Activated B cell treated with CpG ODN at 0.5 μM for 24 hours (primary cell): ENCODE results near the gene CTNNBL1. TPM values are rescaled to one million over a fixed set of nuclear protein-coding genes. Genes with fewer than 3 reads are reported as not detected.

Source experiments
- ATAC-seq: fragments of 200-7000 bp; cut with Tn5 transposase; one replicate; pipeline ENCODE4 v1.10.0; 2021; ENCODE audit warnings: low read depth, mild to moderate bottlenecking, moderate library complexity
- CTCF ChIA-PET: fragments of 350-600 bp; sonication (Branson Sonifier 250); formaldehyde crosslinking; loops from one replicate; lab custom pipeline; 2021; ENCODE audit warnings: antibody characterized with exemption; lab: Charles Lee
- POLR2A ChIA-PET: fragments of 350-600 bp; sonication (Branson Sonifier 250); formaldehyde crosslinking; loops from one replicate; lab custom pipeline; 2021; ENCODE audit warnings: antibody characterized with exemption; lab: Charles Lee
- DNase-seq: peaks from one replicate; pipeline ENCODE4 v3.0.0; 2022
- H3K27ac Mint-ChIP-seq: one replicate; pipeline ENCODE4 v1.8.0; 2020; ENCODE audit warnings: mixed read lengths
- H3K27me3 Mint-ChIP-seq: one replicate; pipeline ENCODE4 v1.8.0; 2021; ENCODE audit warnings: mixed read lengths
- H3K36me3 Mint-ChIP-seq: one replicate; pipeline ENCODE4 v1.8.0; 2021; ENCODE audit warnings: low read depth, mixed read lengths
- H3K4me1 Mint-ChIP-seq: one replicate; pipeline ENCODE4 v1.8.0; 2021; ENCODE audit warnings: mixed read lengths
- H3K4me3 Mint-ChIP-seq: one replicate; pipeline ENCODE4 v1.8.0; 2020; ENCODE audit warnings: mild to moderate bottlenecking, mixed read lengths
- H3K9me3 Mint-ChIP-seq: one replicate; pipeline ENCODE4 v1.8.0; 2020; ENCODE audit warnings: mixed read lengths
- intact Hi-C: fragments of 100-400 bp; cut with micrococcal nuclease; formaldehyde crosslinking; loops from one replicate; pipeline ENCODE4 v1.15.1; 2024
- total RNA-seq: library from RNA; stranded (reverse); gene quantifications from 2 replicates; pipeline ENCODE4 v1.2.3, GENCODE V29; 2022
- TF ChIP-seq, protein P1 (sequence below): fragments of 200-600 bp; IDR thresholded peaks from one replicate; pipeline ENCODE4 v1.8.0; 2022; ENCODE audit warnings: antibody characterized with exemption, mild to moderate bottlenecking

The CTNNBL1 gene
- total RNA-seq, 1 donor from 2014 or later: 102 TPM

DNA sequence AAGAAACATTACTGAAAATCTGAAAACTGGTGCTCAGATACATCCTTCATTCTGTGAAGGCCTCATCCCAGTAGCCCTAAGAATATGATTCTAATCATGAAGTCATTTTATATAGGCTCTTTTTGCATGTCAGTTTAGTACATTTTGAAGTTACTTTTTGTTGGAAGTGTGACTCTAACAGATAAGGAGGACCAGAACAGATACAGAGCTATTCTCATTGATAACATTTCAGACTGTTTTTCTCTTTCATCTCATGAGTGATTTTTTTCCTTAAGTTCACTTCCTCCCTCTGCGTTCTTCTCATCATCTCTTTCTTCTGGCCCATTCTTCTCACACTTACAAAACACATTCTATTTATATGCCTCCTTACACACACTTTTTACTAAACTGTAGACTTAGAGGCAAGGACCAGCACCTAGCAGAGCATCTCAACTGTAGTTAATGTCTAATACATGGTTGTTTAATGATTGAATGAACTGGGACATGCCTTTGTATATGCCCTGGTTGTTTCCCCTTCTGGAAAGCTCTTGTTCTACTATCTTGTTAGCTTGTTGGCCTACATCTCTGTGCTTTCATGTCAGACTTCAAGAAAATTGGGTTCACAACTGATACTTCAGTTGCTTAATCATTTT lies 8.7 kb downstream of the CTNNBL1 start:
- no peak overlapping the region for H3K27ac Mint-ChIP-seq
- TF ChIP-seq, protein P1, sequence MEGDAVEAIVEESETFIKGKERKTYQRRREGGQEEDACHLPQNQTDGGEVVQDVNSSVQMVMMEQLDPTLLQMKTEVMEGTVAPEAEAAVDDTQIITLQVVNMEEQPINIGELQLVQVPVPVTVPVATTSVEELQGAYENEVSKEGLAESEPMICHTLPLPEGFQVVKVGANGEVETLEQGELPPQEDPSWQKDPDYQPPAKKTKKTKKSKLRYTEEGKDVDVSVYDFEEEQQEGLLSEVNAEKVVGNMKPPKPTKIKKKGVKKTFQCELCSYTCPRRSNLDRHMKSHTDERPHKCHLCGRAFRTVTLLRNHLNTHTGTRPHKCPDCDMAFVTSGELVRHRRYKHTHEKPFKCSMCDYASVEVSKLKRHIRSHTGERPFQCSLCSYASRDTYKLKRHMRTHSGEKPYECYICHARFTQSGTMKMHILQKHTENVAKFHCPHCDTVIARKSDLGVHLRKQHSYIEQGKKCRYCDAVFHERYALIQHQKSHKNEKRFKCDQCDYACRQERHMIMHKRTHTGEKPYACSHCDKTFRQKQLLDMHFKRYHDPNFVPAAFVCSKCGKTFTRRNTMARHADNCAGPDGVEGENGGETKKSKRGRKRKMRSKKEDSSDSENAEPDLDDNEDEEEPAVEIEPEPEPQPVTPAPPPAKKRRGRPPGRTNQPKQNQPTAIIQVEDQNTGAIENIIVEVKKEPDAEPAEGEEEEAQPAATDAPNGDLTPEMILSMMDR: no peak
- DNase-seq (no peak), ATAC-seq (no peak)
- CTCF ChIA-PET: no interaction called here
- intact Hi-C loops: no loop called here
- POLR2A ChIA-PET: no interaction called here
- H3K4me3 Mint-ChIP-seq: no peak overlapping the region
- no peaks in the 10 kb centered on the region for H3K9me3 Mint-ChIP-seq
- H3K27me3 Mint-ChIP-seq: no peaks in the 10 kb centered on the region
- peaks cover 13% of the 10 kb centered on the region for H3K36me3 Mint-ChIP-seq
- peaks cover 33% of the 10 kb centered on the region for H3K4me1 Mint-ChIP-seq

DNA sequence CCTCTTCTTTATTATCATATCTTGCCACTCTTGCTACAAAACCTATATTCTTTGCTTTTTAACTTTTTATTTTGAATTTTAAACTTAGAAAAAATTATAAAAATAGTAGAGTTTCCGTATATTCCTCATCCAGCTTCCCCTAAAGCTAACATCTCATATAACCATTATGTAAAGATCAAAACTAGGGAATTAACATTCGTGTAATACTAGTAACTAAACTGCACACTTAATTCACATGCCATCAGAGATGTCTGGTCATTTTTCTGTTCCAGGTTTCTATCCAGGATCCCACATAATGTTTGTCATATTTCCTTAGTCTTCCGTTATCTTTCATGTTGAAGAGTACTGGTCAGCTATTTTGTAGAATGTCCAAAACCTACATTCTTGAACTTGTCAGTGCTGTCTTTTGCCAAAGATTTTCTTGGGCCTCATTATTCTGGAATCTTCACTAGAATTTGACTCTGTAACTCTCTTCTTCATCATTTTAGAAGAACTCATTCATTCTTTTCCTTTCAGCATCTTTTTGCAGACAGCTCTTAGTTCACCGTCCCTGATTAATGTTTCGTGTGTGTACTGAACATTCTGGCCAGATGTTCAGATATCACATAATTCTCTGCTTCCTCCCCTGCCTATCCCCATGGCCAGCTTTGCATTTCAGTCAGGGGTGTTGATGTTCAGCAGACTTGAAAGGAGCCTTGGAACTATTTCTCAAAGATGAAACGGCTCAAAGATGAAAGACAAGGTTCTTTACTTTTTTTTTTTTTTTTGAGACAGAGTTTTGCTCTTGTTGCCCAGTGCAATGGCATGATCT lies 9.4 kb downstream of the CTNNBL1 start:
- CTCF ChIA-PET: no interaction called here
- POLR2A ChIA-PET: no interaction called here
- H3K36me3 Mint-ChIP-seq: peaks cover 17% of the 10 kb centered on the region
- intact Hi-C loops: no loop called here
- H3K9me3 Mint-ChIP-seq: no peaks in the 10 kb centered on the region
- TF ChIP-seq, protein P1: no peak
- no peak for DNase-seq
- no peak overlapping the region for H3K27ac Mint-ChIP-seq
- H3K27me3 Mint-ChIP-seq: no peaks in the 10 kb centered on the region
- no peak for ATAC-seq
- H3K4me3 Mint-ChIP-seq: no peak overlapping the region
- peaks cover 30% of the 10 kb centered on the region for H3K4me1 Mint-ChIP-seq

DNA sequence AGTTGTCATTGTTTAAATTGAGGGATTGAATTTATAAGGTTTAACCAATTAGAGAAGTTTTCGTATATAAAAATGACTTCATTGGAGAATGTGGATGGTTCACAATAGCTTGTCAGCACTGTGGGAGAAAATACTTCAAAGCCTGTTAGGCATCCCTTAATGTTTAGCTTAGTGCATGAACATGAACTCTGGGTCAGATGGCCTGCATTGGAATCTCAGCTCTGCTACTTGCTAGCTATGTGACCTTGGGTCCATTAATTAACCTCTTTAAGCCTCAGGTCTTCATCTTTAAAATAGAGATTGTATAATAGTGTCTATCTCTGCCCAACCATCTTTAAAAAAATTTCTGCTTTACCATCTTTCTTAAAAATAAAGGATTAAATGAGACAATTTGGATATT lies 11.1 kb downstream of the CTNNBL1 start:
- no peaks in the 10 kb centered on the region for H3K27me3 Mint-ChIP-seq
- H3K4me3 Mint-ChIP-seq: no peak overlapping the region
- H3K27ac Mint-ChIP-seq: no peak overlapping the region
- ATAC-seq (no peak), DNase-seq (no peak)
- TF ChIP-seq, protein P1: no peak
- H3K4me1 Mint-ChIP-seq: peaks cover 24% of the 10 kb centered on the region
- intact Hi-C loops: no loop called here
- ChIA-PET POLR2A (no interaction called here), CTCF (no interaction called here)
- H3K36me3 Mint-ChIP-seq: peaks cover 21% of the 10 kb centered on the region
- no peaks in the 10 kb centered on the region for H3K9me3 Mint-ChIP-seq

DNA sequence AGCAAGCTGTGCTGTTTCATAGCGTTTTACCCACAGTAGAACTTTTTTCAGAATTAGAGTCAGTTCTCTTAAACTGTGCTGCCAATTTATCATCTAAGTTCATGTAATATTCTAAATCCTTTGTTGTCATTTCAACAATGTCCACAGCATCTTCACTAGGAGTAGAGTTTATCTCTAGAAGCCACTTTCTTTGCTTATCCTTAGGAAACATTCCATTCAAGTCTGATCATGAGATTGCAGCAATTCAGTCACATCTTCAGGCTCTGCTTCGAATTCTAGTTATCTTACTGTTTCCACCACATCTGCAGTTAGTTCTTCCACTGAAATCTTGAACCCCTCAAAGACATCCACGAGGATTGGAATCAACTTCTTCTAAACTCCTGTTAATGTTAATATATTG lies 12.5 kb downstream of the CTNNBL1 start:
- POLR2A ChIA-PET: no interaction called here
- Mint-ChIP-seq H3K27me3 (no peaks in the 10 kb centered on the region), H3K36me3 (peaks cover 25% of the 10 kb centered on the region), H3K4me3 (no peak overlapping the region), H3K27ac (no peak overlapping the region), H3K4me1 (peaks cover 20% of the 10 kb centered on the region), H3K9me3 (no peaks in the 10 kb centered on the region)
- TF ChIP-seq, protein P1: no peak
- CTCF ChIA-PET: no interaction called here
- DNase-seq (no peak), ATAC-seq (no peak)
- intact Hi-C loops: no loop called here

DNA sequence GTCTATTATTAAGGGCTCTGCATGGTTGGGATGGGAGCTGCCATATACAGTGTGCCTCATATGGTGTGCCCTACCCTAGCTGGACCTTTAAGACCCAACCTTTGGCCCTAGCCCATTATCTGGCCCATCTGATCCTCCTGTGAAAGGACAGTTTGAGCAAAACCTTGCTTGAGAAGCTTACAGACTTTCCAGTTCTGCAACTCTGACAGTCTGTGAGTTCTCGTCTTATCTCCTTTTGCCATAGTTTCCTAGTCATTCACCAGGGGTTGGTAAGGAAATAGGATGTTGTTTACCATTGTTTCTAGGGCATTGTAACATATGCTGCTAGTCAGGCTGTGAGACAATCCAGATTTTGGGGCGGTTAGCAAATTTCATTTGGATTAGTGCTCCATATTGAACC lies 17.2 kb downstream of the CTNNBL1 start:
- ChIA-PET CTCF (no interaction called here), POLR2A (no interaction called here)
- TF ChIP-seq, protein P1: no peak
- no peak overlapping the region for H3K27ac Mint-ChIP-seq
- no peak overlapping the region for H3K4me3 Mint-ChIP-seq
- intact Hi-C loops: no loop called here
- no peaks in the 10 kb centered on the region for H3K9me3 Mint-ChIP-seq
- peaks cover 34% of the 10 kb centered on the region for H3K4me1 Mint-ChIP-seq
- H3K27me3 Mint-ChIP-seq: no peaks in the 10 kb centered on the region
- no peak for DNase-seq
- no peak for ATAC-seq
- H3K36me3 Mint-ChIP-seq: peaks cover 49% of the 10 kb centered on the region
